ENCODE results near the gene C1orf174. TPM values are rescaled to one million over a fixed set of nuclear protein-coding genes. Genes with fewer than 3 reads are reported as not detected.

Gene C1orf174
- total RNA-seq, 1 experiment from 2014 or later = 41.2 TPM

- ATAC-seq (no peak), DNase-seq (ENCODE audit: low read depth, low spot score) (no peak)
- intact Hi-C loops (cut with micrococcal nuclease; ENCODE audit: unreplicated experiment) (no loop called here), in situ Hi-C loops (cut with HindIII; ENCODE audit: low pct_unique_long_range_greater_than_20kb, low sequenced_read_pairs) (no loop called here)
- Histone ChIP-seq H3K9me3 (ENCODE audit: control insufficient read depth, insufficient read depth, low read depth, low read length) (no peaks in the 10 kb centered on the region), H3K4me3 (ENCODE audit: low read depth in 2 of 2, low read length in 2 of 2) (no peak overlapping the region), H3K27ac (ENCODE audit: low read length) (no peak overlapping the region), H3K27me3 (ENCODE audit: control insufficient read depth, insufficient read depth, low read length) (no peaks in the 10 kb centered on the region), H3K4me1 (ENCODE audit: control insufficient read depth, insufficient read depth, low read length) (no peaks in the 10 kb centered on the region), H3K36me3 (ENCODE audit: control insufficient read depth, insufficient read depth, low read length) (no peaks in the 10 kb centered on the region)
- TF ChIP-seq, protein P1, sequence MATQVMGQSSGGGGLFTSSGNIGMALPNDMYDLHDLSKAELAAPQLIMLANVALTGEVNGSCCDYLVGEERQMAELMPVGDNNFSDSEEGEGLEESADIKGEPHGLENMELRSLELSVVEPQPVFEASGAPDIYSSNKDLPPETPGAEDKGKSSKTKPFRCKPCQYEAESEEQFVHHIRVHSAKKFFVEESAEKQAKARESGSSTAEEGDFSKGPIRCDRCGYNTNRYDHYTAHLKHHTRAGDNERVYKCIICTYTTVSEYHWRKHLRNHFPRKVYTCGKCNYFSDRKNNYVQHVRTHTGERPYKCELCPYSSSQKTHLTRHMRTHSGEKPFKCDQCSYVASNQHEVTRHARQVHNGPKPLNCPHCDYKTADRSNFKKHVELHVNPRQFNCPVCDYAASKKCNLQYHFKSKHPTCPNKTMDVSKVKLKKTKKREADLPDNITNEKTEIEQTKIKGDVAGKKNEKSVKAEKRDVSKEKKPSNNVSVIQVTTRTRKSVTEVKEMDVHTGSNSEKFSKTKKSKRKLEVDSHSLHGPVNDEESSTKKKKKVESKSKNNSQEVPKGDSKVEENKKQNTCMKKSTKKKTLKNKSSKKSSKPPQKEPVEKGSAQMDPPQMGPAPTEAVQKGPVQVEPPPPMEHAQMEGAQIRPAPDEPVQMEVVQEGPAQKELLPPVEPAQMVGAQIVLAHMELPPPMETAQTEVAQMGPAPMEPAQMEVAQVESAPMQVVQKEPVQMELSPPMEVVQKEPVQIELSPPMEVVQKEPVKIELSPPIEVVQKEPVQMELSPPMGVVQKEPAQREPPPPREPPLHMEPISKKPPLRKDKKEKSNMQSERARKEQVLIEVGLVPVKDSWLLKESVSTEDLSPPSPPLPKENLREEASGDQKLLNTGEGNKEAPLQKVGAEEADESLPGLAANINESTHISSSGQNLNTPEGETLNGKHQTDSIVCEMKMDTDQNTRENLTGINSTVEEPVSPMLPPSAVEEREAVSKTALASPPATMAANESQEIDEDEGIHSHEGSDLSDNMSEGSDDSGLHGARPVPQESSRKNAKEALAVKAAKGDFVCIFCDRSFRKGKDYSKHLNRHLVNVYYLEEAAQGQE (IDR thresholded peaks at IDR 0.05; ENCODE audit: insufficient read depth in 1 of 2, low read depth in 2 of 2, low read length in 1 of 2) = no peak
- TF ChIP-seq CTCF (IDR thresholded peaks at IDR 0.05) (no peak), TCF7L2 (IDR thresholded peaks at IDR 0.05; ENCODE audit: low read depth, low read length) (no peak), POLR2AphosphoS5 (IDR thresholded peaks at IDR 0.05; ENCODE audit: low read depth, low read length) (no peak), SIN3A (IDR thresholded peaks at IDR 0.05; ENCODE audit: borderline replicate concordance, insufficient read depth, low read depth, low read length) (no peak)
- CTCF ChIA-PET = interaction anchor here (0.7 kb wide), 1 partner anchor 11 kb away, joined by 3 read pairs; no protein-coding TSS in a partner anchor
- POLR2A ChIA-PET = no interaction called here
- no TSS peak for BruUV-seq (replicated peaks)
Measured at GRCh38 chr1:3872546-3872945, 27.5 kb downstream of the C1orf174 start.

DNA sequence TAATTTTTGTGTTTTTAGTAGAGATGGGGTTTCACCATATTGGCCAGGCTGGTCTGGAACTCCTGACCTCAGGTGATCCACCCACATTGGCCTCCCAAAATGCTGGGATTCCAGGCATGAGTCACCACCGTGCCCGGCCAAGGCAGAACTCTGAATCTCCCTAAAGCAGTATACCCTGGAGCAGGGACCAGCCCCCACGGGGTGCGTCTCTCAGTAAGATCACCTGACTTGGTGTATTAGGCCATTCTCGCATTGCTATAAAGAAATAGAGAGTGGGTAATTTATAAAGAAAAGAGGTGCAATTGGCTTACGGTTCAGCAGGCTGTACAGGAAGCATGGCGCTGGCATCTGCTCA lies 28.6 kb downstream of the C1orf174 start:
- H3K36me3 ChIP-seq (ENCODE audit: control insufficient read depth, insufficient read depth, low read length) = no peaks in the 10 kb centered on the region
- no peaks in the 10 kb centered on the region for H3K4me1 ChIP-seq (ENCODE audit: control insufficient read depth, insufficient read depth, low read length)
- no peak overlapping the region for H3K27ac ChIP-seq (ENCODE audit: low read length)
- no TSS peak for BruUV-seq (replicated peaks)
- ATAC-seq = no peak
- TF ChIP-seq, protein P1 (IDR thresholded peaks at IDR 0.05; ENCODE audit: insufficient read depth in 1 of 2, low read depth in 2 of 2, low read length in 1 of 2) = no peak
- no peak for TF ChIP-seq POLR2AphosphoS5 (IDR thresholded peaks at IDR 0.05; ENCODE audit: low read depth, low read length)
- TF ChIP-seq SIN3A (IDR thresholded peaks at IDR 0.05; ENCODE audit: borderline replicate concordance, insufficient read depth, low read depth, low read length) = no peak
- TF ChIP-seq CTCF (IDR thresholded peaks at IDR 0.05) = no peak
- TF ChIP-seq TCF7L2 (IDR thresholded peaks at IDR 0.05; ENCODE audit: low read depth, low read length) = no peak
- ChIA-PET POLR2A (no interaction called here), CTCF (no interaction called here)
- no peak overlapping the region for H3K4me3 ChIP-seq (ENCODE audit: low read depth in 2 of 2, low read length in 2 of 2)
- no peaks in the 10 kb centered on the region for H3K9me3 ChIP-seq (ENCODE audit: control insufficient read depth, insufficient read depth, low read depth, low read length)
- no peak for DNase-seq (ENCODE audit: low read depth, low spot score)
- H3K27me3 ChIP-seq (ENCODE audit: control insufficient read depth, insufficient read depth, low read length) = no peaks in the 10 kb centered on the region
- intact Hi-C loops (cut with micrococcal nuclease; ENCODE audit: unreplicated experiment) = no loop called here
- in situ Hi-C loops (cut with HindIII; ENCODE audit: low pct_unique_long_range_greater_than_20kb, low sequenced_read_pairs) = no loop called here

Measured in Panc1 (cell line).